Calu3 (cell line): ENCODE data around the gene RPL3. TPM values are rescaled to one million over a fixed set of nuclear protein-coding genes. Genes with fewer than 3 reads are reported as not detected.

ENCODE experiments used
- BruUV-seq: library from RNA; stranded (reverse); fragments of 400-500 nt; replicated peaks from 2 replicates; lab custom pipeline; 2021; lab: Mats Ljungman, UMichigan
- CTCF ChIA-PET: fragments of 300-600 bp; sonication (Branson Sonifier 250); formaldehyde crosslinking; loops from one replicate; lab custom pipeline; 2022; ENCODE audit warnings: antibody characterized with exemption; lab: Charles Lee
- DNase-seq: peaks from one replicate; pipeline ENCODE4 v3.0.0; 2022
- H3K27ac Mint-ChIP-seq: one replicate; pipeline ENCODE4 v1.8.0; 2022; ENCODE audit warnings: mixed read lengths; ENCODE audit not compliant: unreplicated experiment
- H3K27me3 Mint-ChIP-seq: one replicate; pipeline ENCODE4 v1.8.0; 2022; ENCODE audit warnings: mixed read lengths; ENCODE audit not compliant: unreplicated experiment
- H3K36me3 Mint-ChIP-seq: one replicate; pipeline ENCODE4 v1.8.0; 2022; ENCODE audit warnings: mild to moderate bottlenecking, moderate library complexity, mixed read lengths; ENCODE audit not compliant: insufficient read depth, unreplicated experiment
- H3K4me1 Mint-ChIP-seq: one replicate; pipeline ENCODE4 v1.8.0; 2022; ENCODE audit warnings: mild to moderate bottlenecking, low read depth, mixed read lengths; ENCODE audit not compliant: unreplicated experiment
- H3K4me3 Mint-ChIP-seq: one replicate; pipeline ENCODE4 v1.8.0; 2022; ENCODE audit warnings: mild to moderate bottlenecking, low read depth, moderate library complexity, mixed read lengths; ENCODE audit not compliant: unreplicated experiment
- H3K9me3 Mint-ChIP-seq: one replicate; pipeline ENCODE4 v1.8.0; 2022; ENCODE audit warnings: low read depth, mixed read lengths; ENCODE audit not compliant: unreplicated experiment
- intact Hi-C: fragments of 100-400 bp; cut with micrococcal nuclease; formaldehyde crosslinking; loops from one replicate; pipeline ENCODE4 v1.10.0; 2022; ENCODE audit not compliant: unreplicated experiment
- total RNA-seq: library from RNA; stranded (reverse); gene quantifications from 2 replicates; pipeline ENCODE4 v1.2.3, GENCODE V29; 2022
- TF ChIP-seq, protein P1 (sequence below): fragments of 200-600 bp; IDR thresholded peaks from one replicate; pipeline ENCODE4 v1.8.0; 2022; ENCODE audit warnings: antibody characterized with exemption; ENCODE audit not compliant: unreplicated experiment

RPL3 gene
- total RNA-seq, 1 experiment from 2014 or later: 1,058 TPM

DNA sequence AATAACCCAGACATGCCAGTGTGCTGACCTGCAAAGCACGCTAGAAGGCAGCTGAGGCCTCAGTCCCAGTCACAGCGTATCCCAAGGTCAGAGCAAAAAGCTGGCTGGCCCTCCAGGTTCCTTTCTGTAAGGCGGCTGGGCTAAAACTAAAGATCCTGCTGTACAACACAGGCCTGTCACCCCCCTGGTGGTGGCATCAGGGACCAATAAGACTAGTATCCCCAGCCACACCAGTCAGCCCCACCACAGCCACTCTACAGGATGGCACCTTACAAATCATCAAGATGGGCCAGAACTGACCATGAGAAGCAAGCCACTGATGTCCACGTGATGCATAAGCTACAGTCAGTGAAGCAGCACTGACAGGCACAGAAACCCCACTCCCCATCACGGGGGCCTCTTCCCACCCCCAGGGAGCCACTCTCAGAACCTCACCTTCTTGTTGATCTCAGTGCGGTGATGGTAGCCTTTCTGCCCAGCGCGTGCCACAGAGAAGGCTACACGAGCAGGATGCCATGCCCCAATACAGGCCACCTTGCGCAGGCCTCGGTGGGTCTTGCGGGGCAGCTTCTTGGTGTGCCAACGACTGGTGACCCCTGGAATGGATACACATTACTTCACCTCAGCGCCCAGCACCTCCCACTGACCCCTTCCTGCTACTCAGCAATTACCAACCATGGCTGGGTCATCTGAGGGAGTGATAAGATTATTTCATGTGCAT lies 5.0 kb downstream of the RPL3 start:
- TF ChIP-seq, protein P1, sequence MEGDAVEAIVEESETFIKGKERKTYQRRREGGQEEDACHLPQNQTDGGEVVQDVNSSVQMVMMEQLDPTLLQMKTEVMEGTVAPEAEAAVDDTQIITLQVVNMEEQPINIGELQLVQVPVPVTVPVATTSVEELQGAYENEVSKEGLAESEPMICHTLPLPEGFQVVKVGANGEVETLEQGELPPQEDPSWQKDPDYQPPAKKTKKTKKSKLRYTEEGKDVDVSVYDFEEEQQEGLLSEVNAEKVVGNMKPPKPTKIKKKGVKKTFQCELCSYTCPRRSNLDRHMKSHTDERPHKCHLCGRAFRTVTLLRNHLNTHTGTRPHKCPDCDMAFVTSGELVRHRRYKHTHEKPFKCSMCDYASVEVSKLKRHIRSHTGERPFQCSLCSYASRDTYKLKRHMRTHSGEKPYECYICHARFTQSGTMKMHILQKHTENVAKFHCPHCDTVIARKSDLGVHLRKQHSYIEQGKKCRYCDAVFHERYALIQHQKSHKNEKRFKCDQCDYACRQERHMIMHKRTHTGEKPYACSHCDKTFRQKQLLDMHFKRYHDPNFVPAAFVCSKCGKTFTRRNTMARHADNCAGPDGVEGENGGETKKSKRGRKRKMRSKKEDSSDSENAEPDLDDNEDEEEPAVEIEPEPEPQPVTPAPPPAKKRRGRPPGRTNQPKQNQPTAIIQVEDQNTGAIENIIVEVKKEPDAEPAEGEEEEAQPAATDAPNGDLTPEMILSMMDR: no peak
- intact Hi-C loops: loop anchor here (10.0 kb wide), 1 partner anchor 210 kb away; the partner anchor contains the start of gene ATF4
- Mint-ChIP-seq H3K4me3 (peak overlapping the region; percentile 95), H3K4me1 (peaks cover 63% of the 10 kb centered on the region), H3K27ac (no peak overlapping the region), H3K9me3 (no peaks in the 10 kb centered on the region), H3K36me3 (peaks cover 98% of the 10 kb centered on the region), H3K27me3 (peaks cover 5% of the 10 kb centered on the region)
- no peak for DNase-seq
- CTCF ChIA-PET: interaction anchor here (0.5 to 2.3 kb wide), 2 partner anchors 144 to 1588 kb away, joined by 4 to 16 read pairs; no protein-coding TSS in a partner anchor
- BruUV-seq: no TSS peak

DNA sequence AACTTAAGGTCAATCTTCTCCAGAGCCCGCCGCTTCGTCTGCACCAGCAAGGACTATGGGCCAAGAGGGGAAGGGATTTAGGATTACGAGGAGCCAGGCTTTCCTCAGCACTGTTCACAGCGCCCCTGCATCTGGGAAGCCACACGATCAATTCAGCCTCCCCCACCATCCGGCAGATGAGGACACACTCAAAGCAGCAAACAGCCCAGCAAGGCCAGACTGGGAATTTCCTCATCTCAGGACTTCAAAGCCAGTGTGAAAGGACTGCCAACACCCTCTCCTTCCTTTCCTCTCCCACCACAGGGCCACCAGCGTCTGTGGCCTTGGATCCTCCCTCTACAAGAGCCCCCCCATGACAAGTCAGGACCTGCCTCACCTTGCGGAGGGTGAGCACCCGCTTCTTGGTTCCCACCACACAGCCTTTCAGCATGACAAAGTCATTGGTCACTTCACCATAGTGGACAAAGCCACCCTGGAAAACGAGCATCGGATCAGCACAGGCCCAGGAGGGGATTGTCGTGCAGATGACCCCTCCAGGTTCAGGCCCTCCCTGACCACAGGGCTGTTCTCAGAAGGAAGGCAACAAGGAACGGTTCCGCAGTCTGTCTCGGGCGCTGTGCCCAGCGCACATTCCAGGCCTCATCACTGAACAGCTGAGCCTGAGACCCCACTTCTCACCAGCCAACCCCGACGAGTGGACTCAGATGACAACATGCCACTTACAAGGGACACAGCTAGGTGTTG lies 6.0 kb downstream of the RPL3 start:
- no TSS peak for BruUV-seq
- CTCF ChIA-PET: no interaction called here
- intact Hi-C loops: loop anchor here (10.0 kb wide), 1 partner anchor 211 kb away; the partner anchor contains the start of gene ATF4
- Mint-ChIP-seq H3K27ac (peak overlapping the region; percentile 64), H3K27me3 (no peaks in the 10 kb centered on the region), H3K9me3 (no peaks in the 10 kb centered on the region), H3K36me3 (peaks cover 98% of the 10 kb centered on the region), H3K4me3 (no peak overlapping the region), H3K4me1 (peaks cover 71% of the 10 kb centered on the region)
- DNase-seq: no peak
- TF ChIP-seq, protein P1: no peak

- DNase-seq: no peak
- Mint-ChIP-seq H3K9me3 (no peaks in the 10 kb centered on the region), H3K27me3 (no peaks in the 10 kb centered on the region), H3K27ac (peak overlapping the region; percentile 36), H3K4me3 (no peak overlapping the region), H3K36me3 (peaks cover 90% of the 10 kb centered on the region), H3K4me1 (peaks cover 66% of the 10 kb centered on the region)
- TF ChIP-seq, protein P1: no peak
- intact Hi-C loops: loop anchor here (10.0 kb wide), 1 partner anchor 212 kb away; the partner anchor contains the start of gene ATF4
- CTCF ChIA-PET: interaction anchor here (2.2 kb wide), 1 partner anchor 142 kb away, joined by 29 read pairs; no protein-coding TSS in a partner anchor
- BruUV-seq: no TSS peak
Observed at GRCh38 chr22:39312410-39312809, 7.0 kb downstream of the RPL3 start.

GRCh38 chr22:39311592-39312400 lies 7.6 kb downstream of the RPL3 start:
- no peak for DNase-seq
- TF ChIP-seq, protein P1: no peak
- no TSS peak for BruUV-seq
- intact Hi-C loops: loop anchor here (2.0 to 10.0 kb wide), 2 partner anchors 141 to 213 kb away; partner anchors contain the start of gene ATF4
- Mint-ChIP-seq H3K27me3 (no peaks in the 10 kb centered on the region), H3K36me3 (peaks cover 87% of the 10 kb centered on the region), H3K27ac (peak overlapping the region; percentile 82), H3K4me3 (peak overlapping the region; percentile 17), H3K9me3 (no peaks in the 10 kb centered on the region), H3K4me1 (peaks cover 62% of the 10 kb centered on the region)
- CTCF ChIA-PET: interaction anchor here (0.6 to 2.2 kb wide), 12 partner anchors 8 to 543 kb away, joined by 3 to 29 read pairs (median 4); partner anchors contain the start of genes PDGFB and RPL3
